PC-9 (cell line): Measurements from ENCODE around the gene STK35. TPM values are rescaled to one million over a fixed set of nuclear protein-coding genes. Genes with fewer than 3 reads are reported as not detected.
"Not testable (repeated sequence)": the region's sequence is repeated elsewhere in the genome, so short reads cannot be mapped to it uniquely, and the experiment has no call there.

Experiments
- BruUV-seq: library from RNA; stranded (reverse); fragments of 400-500 nt; replicated peaks from 2 replicates; lab custom pipeline; 2021; lab: Mats Ljungman, UMichigan
- CTCF ChIA-PET: fragments of 300-600 bp; sonication (Branson Sonifier 250); formaldehyde crosslinking; loops from one replicate; lab custom pipeline; 2022; ENCODE audit warnings: antibody characterized with exemption; lab: Charles Lee
- POLR2A ChIA-PET: fragments of 300-600 bp; sonication (Branson Sonifier 250); formaldehyde crosslinking; loops from one replicate; lab custom pipeline; 2022; ENCODE audit warnings: antibody characterized with exemption; ENCODE audit not compliant: unreplicated experiment; lab: Charles Lee
- DNase-seq, 2 experiments: peaks; one replicate each; pipeline versions ENCODE4 v3.0.0 to v3.0.0-alpha.2; 2015 to 2022; ENCODE audit warnings: mixed read lengths in 1 of 2
- H2AFZ ChIP-seq: fragments of 200-600 bp; sonication (generic); 2 replicates; pipeline ENCODE4 v1.8.1; 2017; ENCODE audit warnings: antibody characterized with exemption
- H3F3A ChIP-seq: fragments of 200-600 bp; sonication (generic); 2 replicates; pipeline ENCODE4 v1.8.1; 2017; ENCODE audit warnings: antibody characterized with exemption, mild to moderate bottlenecking, low read depth; ENCODE audit not compliant: insufficient read depth
- H3K27ac ChIP-seq: fragments of 200-600 bp; sonication (generic); 2 replicates; pipeline ENCODE4 v1.6.1; 2016; ENCODE audit warnings: mixed run types
- H3K27me3 ChIP-seq: fragments of 200-600 bp; sonication (generic); 2 replicates; pipeline ENCODE4 v1.6.1; 2016; ENCODE audit warnings: low read depth, mixed run types; ENCODE audit not compliant: insufficient read depth
- H3K36me3 ChIP-seq: fragments of 200-600 bp; sonication (generic); 2 replicates; pipeline ENCODE4 v1.6.1; 2016; ENCODE audit warnings: low read depth, mixed run types
- H3K4me1 ChIP-seq: fragments of 200-600 bp; sonication (generic); replicated peaks from 2 replicates; pipeline ENCODE4 v1.6.1; 2016; ENCODE audit warnings: mixed run types; ENCODE audit not compliant: insufficient read depth
- H3K4me2 ChIP-seq: fragments of 200-600 bp; sonication (generic); 2 replicates; pipeline ENCODE4 v1.6.1; 2017; ENCODE audit warnings: mixed run types
- H3K4me3 ChIP-seq: fragments of 200-600 bp; sonication (generic); 2 replicates; pipeline ENCODE4 v1.6.1; 2016; ENCODE audit warnings: mixed run types
- H3K79me2 ChIP-seq: fragments of 200-600 bp; sonication (generic); 2 replicates; pipeline ENCODE4 v1.6.1; 2017; ENCODE audit warnings: low read depth, mixed run types
- H3K9me2 ChIP-seq: fragments of 200-600 bp; sonication (generic); 2 replicates; pipeline ENCODE4 v1.8.1; 2017; ENCODE audit warnings: mild to moderate bottlenecking; ENCODE audit not compliant: insufficient read depth
- H3K9me3 ChIP-seq: fragments of 200-600 bp; sonication (generic); 2 replicates; pipeline ENCODE4 v1.8.1; 2016; ENCODE audit warnings: low read depth; ENCODE audit not compliant: insufficient read depth
- H4K20me1 ChIP-seq: fragments of 200-600 bp; sonication (generic); 2 replicates; pipeline ENCODE4 v1.8.1; 2017; ENCODE audit not compliant: insufficient read depth
- CTCF ChIP-seq: fragments of 200-600 bp; sonication (generic); conservative IDR thresholded peaks from 2 replicates; pipeline ENCODE4 v1.6.1; 2017; ENCODE audit warnings: mixed run types, antibody characterized with exemption, mild to moderate bottlenecking, moderate library complexity
- EZH2 ChIP-seq: fragments of 200-600 bp; sonication (generic); IDR thresholded peaks from 2 replicates; pipeline ENCODE4 v1.8.0; 2017; ENCODE audit warnings: antibody characterized with exemption, low read depth
- intact Hi-C: fragments of 100-400 bp; cut with micrococcal nuclease; formaldehyde crosslinking; loops from one replicate; pipeline ENCODE4 v1.10.0; 2022; ENCODE audit not compliant: unreplicated experiment
- total RNA-seq: library from RNA; stranded (reverse); gene quantifications from 2 replicates; pipeline ENCODE4 v1.2.3, GENCODE V29; 2021

The STK35 gene
- total RNA-seq, 1 experiment from 2014 or later, result 36.7 TPM

- H3K4me2 ChIP-seq, result no peak overlapping the region
- TF ChIP-seq CTCF (no peak), EZH2 (no peak)
- no peak for DNase-seq
- no peaks in the 10 kb centered on the region for H3K36me3 ChIP-seq
- no peak overlapping the region for H2AFZ ChIP-seq
- H4K20me1 ChIP-seq, result no peaks in the 10 kb centered on the region
- POLR2A ChIA-PET, result no interaction called here
- H3K9me2 ChIP-seq, result no peaks in the 10 kb centered on the region
- BruUV-seq, result no TSS peak
- CTCF ChIA-PET, result no interaction called here
- H3F3A ChIP-seq, result no peaks in the 10 kb centered on the region
- no peak overlapping the region for H3K4me3 ChIP-seq
- H3K27ac ChIP-seq, result no peak overlapping the region
- no peaks in the 10 kb centered on the region for H3K9me3 ChIP-seq
- peaks cover 7% of the 10 kb centered on the region; the same call in 1 of the 2 replicates for H3K27me3 ChIP-seq
- H3K79me2 ChIP-seq, result no peaks in the 10 kb centered on the region
- intact Hi-C loops, result loop anchor here (10.0 kb wide), 1 partner anchor 415 kb away; no protein-coding TSS in a partner anchor
- H3K4me1 ChIP-seq, result no peaks in the 10 kb centered on the region
These were observed 78.3 kb downstream of the STK35 start for GRCh38 chr20:2179949-2180348.

GRCh38 chr20:2183381-2183780 lies 81.8 kb downstream of the STK35 start:
- TF ChIP-seq EZH2 (no peak), CTCF (no peak)
- Histone ChIP-seq H3K9me3 (peaks cover 14% of the 10 kb centered on the region; the same call in 1 of the 2 replicates), H3K4me1 (no peaks in the 10 kb centered on the region), H3K9me2 (no peaks in the 10 kb centered on the region), H2AFZ (no peak overlapping the region), H3K36me3 (no peaks in the 10 kb centered on the region), H3F3A (no peaks in the 10 kb centered on the region), H3K4me2 (no peak overlapping the region), H3K27me3 (peaks cover 7% of the 10 kb centered on the region; the same call in 1 of the 2 replicates), H3K79me2 (no peaks in the 10 kb centered on the region), H3K27ac (no peak overlapping the region), H3K4me3 (no peak overlapping the region), H4K20me1 (no peaks in the 10 kb centered on the region)
- BruUV-seq, result no TSS peak
- ChIA-PET POLR2A (no interaction called here), CTCF (no interaction called here)
- intact Hi-C loops, result no loop called here
- no peak for DNase-seq

- DNase-seq, H3K4me2 ChIP-seq, H3K9me2 ChIP-seq, H3K27me3 ChIP-seq, H4K20me1 ChIP-seq, intact Hi-C loops, H3K4me1 ChIP-seq, H3F3A ChIP-seq, H3K36me3 ChIP-seq, POLR2A ChIA-PET, H2AFZ ChIP-seq, H3K4me3 ChIP-seq, H3K79me2 ChIP-seq, H3K27ac ChIP-seq, BruUV-seq, CTCF ChIA-PET: not testable (repeated sequence)
- peaks cover 14% of the 10 kb centered on the region; the same call in 1 of the 2 replicates for H3K9me3 ChIP-seq
These were observed 83.3 kb downstream of the STK35 start for GRCh38 chr20:2184933-2185332.

- Histone ChIP-seq H3K4me1 (no peaks in the 10 kb centered on the region), H3K27me3 (peaks cover 49% of the 10 kb centered on the region), H3K9me3 (no peaks in the 10 kb centered on the region), H2AFZ (no peak overlapping the region), H3K4me3 (no peak overlapping the region), H3K9me2 (no peaks in the 10 kb centered on the region), H4K20me1 (no peaks in the 10 kb centered on the region), H3K79me2 (no peaks in the 10 kb centered on the region), H3K36me3 (no peaks in the 10 kb centered on the region), H3K4me2 (no peak overlapping the region), H3F3A (no peaks in the 10 kb centered on the region), H3K27ac (no peak overlapping the region)
- ChIA-PET POLR2A (no interaction called here), CTCF (no interaction called here)
- no peak for DNase-seq
- intact Hi-C loops, result no loop called here
- BruUV-seq, result no TSS peak
- TF ChIP-seq EZH2 (no peak), CTCF (no peak)
These were observed 94.0 kb downstream of the STK35 start for GRCh38 chr20:2195614-2196013.
